SK-N-SH treated with all-trans-retinoic acid at 6 μM for 48 hours (cell line): Measurements from ENCODE around the gene AGTRAP.

Source experiments
- BACH2 ChIP-seq: fragments of 250-450 bp; sonication (Bioruptor Pico); IDR thresholded peaks from 2 replicates; pipeline ENCODE4 v1.9.0; 2021; ENCODE audit warnings: mild to moderate bottlenecking, borderline replicate concordance
- OSR1 ChIP-seq: fragments of 250-450 bp; sonication (Bioruptor Pico); IDR thresholded peaks from 2 replicates; pipeline ENCODE4 v1.8.0; 2022; ENCODE audit warnings: moderate library complexity, mild to moderate bottlenecking, inconsistent platforms
- POU6F1 ChIP-seq: fragments of 250-450 bp; sonication (Bioruptor Pico); IDR thresholded peaks from 2 replicates; pipeline ENCODE4 v1.8.0; 2021; ENCODE audit warnings: low read depth, mild to moderate bottlenecking, moderate library complexity, borderline replicate concordance
- RARB ChIP-seq: fragments of 250-450 bp; sonication (Bioruptor Pico); IDR thresholded peaks from 2 replicates; pipeline ENCODE4 v1.8.0; 2021; ENCODE audit warnings: mild to moderate bottlenecking, moderate library complexity
- TSHZ2 ChIP-seq: fragments of 250-450 bp; sonication (Bioruptor Pico); IDR thresholded peaks from 2 replicates; pipeline ENCODE4 v1.5.0; 2020; ENCODE audit warnings: mild to moderate bottlenecking, moderate library complexity
- ZFP3 ChIP-seq: fragments of 250-450 bp; sonication (Bioruptor Pico); IDR thresholded peaks from 2 replicates; pipeline ENCODE4 v1.5.0; 2020; ENCODE audit warnings: mild to moderate bottlenecking, moderate library complexity

- TF ChIP-seq ZFP3 (CRISPR knock-in tag) (no peak), OSR1 (CRISPR knock-in tag) (no peak), BACH2 (CRISPR knock-in tag) (no peak), POU6F1 (CRISPR knock-in tag) (no peak), TSHZ2 (CRISPR knock-in tag) (no peak), RARB (no peak)
Measured at GRCh38 chr1:11731691-11732283, 4.1 kb upstream of the AGTRAP start.
